ENCODE results near the gene CHTF8. TPM values are rescaled to one million over a fixed set of nuclear protein-coding genes. Genes with fewer than 3 reads are reported as not detected.

The CHTF8 gene
- polyA plus RNA-seq, 1 of the 3 experiments (the other 2 are of a cell fraction), result 83.0 TPM

GRCh38 chr16:69132424-69133252 is at the start of gene CHTF8, which contains the start of gene UTP4 (continued):
- no peak for TF ChIP-seq REST (IDR thresholded peaks at IDR 0.05; ENCODE audit: low read depth, low read length)
- no peak for TF ChIP-seq RAD21 (IDR thresholded peaks at IDR 0.05; ENCODE audit: low read length)
- no peak for TF ChIP-seq EZH2phosphoT487 (IDR thresholded peaks at IDR 0.05; ENCODE audit: borderline replicate concordance, low read depth)
- TF ChIP-seq YY1 (IDR thresholded peaks at IDR 0.05; ENCODE audit: low read depth), result no peak
- no peak for TF ChIP-seq CTCF (IDR thresholded peaks at IDR 0.05)
- TF ChIP-seq CHD2 (IDR thresholded peaks at IDR 0.05; ENCODE audit: low read length, partially characterized antibody), result no peak
- no peak for TF ChIP-seq JUND (IDR thresholded peaks at IDR 0.05)

- Histone ChIP-seq H3K9me3 (no peaks in the 10 kb centered on the region), H3F3A (replicated peaks; ENCODE audit: insufficient read depth) (peaks cover 29% of the 10 kb centered on the region), H3K4me1 (ENCODE audit: control insufficient read depth in 1 of 2, insufficient read depth in 2 of 2, low read depth in 1 of 2, low read length in 1 of 2) (peaks cover 15 to 16% of the 10 kb centered on the region in 2 experiments), H3K4me2 (peak overlapping the region; percentile 36; the same call in 1 of the 2 replicates), H3K36me3 (replicated peaks in 1 of 2; ENCODE audit: control insufficient read depth in 1 of 2, insufficient read depth in 2 of 2, low read length in 1 of 2) (no peaks in the 10 kb centered on the region), H3K9ac (no peak overlapping the region), H3K9me2 (no peaks in the 10 kb centered on the region), H3K79me2 (ENCODE audit: insufficient read depth) (no peaks in the 10 kb centered on the region), H3K27ac (ENCODE audit: low read depth in 2 of 2, low read length in 1 of 2) (peak overlapping the region; percentile 63 to 86), H4K20me1 (ENCODE audit: insufficient read depth) (no peaks in the 10 kb centered on the region), H3K27me3 (ENCODE audit: insufficient read depth) (no peaks in the 10 kb centered on the region), H3K4me3 (ENCODE audit: low read depth in 2 of 2, low read length in 1 of 2) (no peak overlapping the region), H2AFZ (ENCODE audit: low read depth) (no peak overlapping the region)
- ChIA-PET CTCF (interaction anchor here (0.7 to 1.7 kb wide), 4 partner anchors 11 to 60 kb away, joined by 3 to 4 read pairs (median 4); no protein-coding TSS in a partner anchor), POLR2A (interaction anchor here (1.3 to 1.4 kb wide), 2 partner anchors 8 to 9 kb away, joined by 3 read pairs; no protein-coding TSS in a partner anchor)
- TF ChIP-seq GATA2 (CRISPR knock-in tag; IDR thresholded peaks at IDR 0.05) (no peak), FOXM1 (IDR thresholded peaks at IDR 0.05; ENCODE audit: low read depth) (no peak), MXI1 (IDR thresholded peaks at IDR 0.05; ENCODE audit: low read depth, low read length) (no peak), RAD21 (IDR thresholded peaks at IDR 0.05; ENCODE audit: low read length) (no peak), NRF1 (IDR thresholded peaks at IDR 0.05; ENCODE audit: low read depth, low read length) (no peak), POLR2AphosphoS5 (IDR thresholded peaks at IDR 0.05; ENCODE audit: low read depth, low read length) (no peak), MEF2A (IDR thresholded peaks at IDR 0.05; ENCODE audit: borderline replicate concordance, low read depth) (no peak)
- no peak for DNase-seq
These were observed 47.6 kb upstream of the CHTF8 start for GRCh38 chr16:69180011-69180338.

Data from SK-N-SH (cell line).